DND-41 (cell line): ENCODE measurements around the gene FRYL.

ENCODE experiments used
- EZH2 ChIP-seq: IDR thresholded peaks from 3 replicates; pipeline ENCODE4 v1.6.1; 2012; ENCODE audit warnings: borderline replicate concordance, low read depth, mild to moderate bottlenecking, moderate library complexity, low read length, inconsistent platforms; ENCODE audit not compliant: severe bottlenecking
- TF ChIP-seq, protein P1 (sequence below): IDR thresholded peaks from 2 replicates; pipeline ENCODE4 v1.5.1; 2012; ENCODE audit warnings: borderline replicate concordance, low read length, moderate library complexity, mild to moderate bottlenecking; ENCODE audit not compliant: poor library complexity, severe bottlenecking; ENCODE audit errors: extremely low read depth

DNA sequence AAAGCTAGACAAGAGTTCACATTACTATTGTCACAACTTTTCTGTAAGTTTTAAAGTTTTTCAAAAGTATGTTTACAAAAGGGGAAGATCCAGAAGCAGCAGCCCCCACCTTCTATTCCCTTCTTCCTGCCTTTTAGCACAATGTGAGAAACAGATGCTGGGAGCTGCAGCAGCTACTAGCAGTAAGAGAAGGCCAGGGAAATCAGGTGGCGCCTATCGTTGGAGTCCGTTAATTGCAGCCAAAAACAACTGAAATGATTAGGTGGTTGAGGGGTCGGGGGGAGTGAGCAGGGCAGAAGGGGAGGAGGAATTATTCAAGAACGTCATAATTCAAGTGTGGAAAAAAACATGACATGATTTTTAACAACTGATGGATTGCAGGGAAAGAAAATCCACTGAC lies 27.4 kb downstream of the FRYL start:
- TF ChIP-seq, protein P1, sequence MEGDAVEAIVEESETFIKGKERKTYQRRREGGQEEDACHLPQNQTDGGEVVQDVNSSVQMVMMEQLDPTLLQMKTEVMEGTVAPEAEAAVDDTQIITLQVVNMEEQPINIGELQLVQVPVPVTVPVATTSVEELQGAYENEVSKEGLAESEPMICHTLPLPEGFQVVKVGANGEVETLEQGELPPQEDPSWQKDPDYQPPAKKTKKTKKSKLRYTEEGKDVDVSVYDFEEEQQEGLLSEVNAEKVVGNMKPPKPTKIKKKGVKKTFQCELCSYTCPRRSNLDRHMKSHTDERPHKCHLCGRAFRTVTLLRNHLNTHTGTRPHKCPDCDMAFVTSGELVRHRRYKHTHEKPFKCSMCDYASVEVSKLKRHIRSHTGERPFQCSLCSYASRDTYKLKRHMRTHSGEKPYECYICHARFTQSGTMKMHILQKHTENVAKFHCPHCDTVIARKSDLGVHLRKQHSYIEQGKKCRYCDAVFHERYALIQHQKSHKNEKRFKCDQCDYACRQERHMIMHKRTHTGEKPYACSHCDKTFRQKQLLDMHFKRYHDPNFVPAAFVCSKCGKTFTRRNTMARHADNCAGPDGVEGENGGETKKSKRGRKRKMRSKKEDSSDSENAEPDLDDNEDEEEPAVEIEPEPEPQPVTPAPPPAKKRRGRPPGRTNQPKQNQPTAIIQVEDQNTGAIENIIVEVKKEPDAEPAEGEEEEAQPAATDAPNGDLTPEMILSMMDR, result no peak
- no peak for TF ChIP-seq EZH2
